GM21717 (cell line): Measurements from ENCODE around the gene TGOLN2.

ENCODE experiments used
- ATAC-seq: cut with Tn5 transposase; IDR thresholded peaks from one replicate; pipeline ENCODE4 v1.9.1; 2021; ENCODE audit warnings: mild to moderate bottlenecking, moderate library complexity; ENCODE audit not compliant: unreplicated experiment

TGOLN2 gene

GRCh38 chr2:85269959-85270358, 57.8 kb downstream of the TGOLN2 start:
- ATAC-seq, result no peak
